Ovary (tissue), 9 donors: ENCODE results near the gene SCRG1. TPM values are rescaled to one million over a fixed set of nuclear protein-coding genes. Genes with fewer than 3 reads are reported as not detected.

Experiments used
- DNase-seq, 5 donors: peaks; one replicate each; pipeline ENCODE4 v3.0.0-alpha.2; 2019 to 2020
- H3K27ac ChIP-seq, 2 donors: fragments of 200-600 bp; one replicate each; pipeline versions ENCODE4 v1.5.1 to v1.8.0; 2019 to 2022
- H3K27me3 ChIP-seq: fragments of 200-600 bp; one replicate; pipeline ENCODE4 v1.8.0; 2022
- H3K36me3 ChIP-seq: fragments of 200-600 bp; sonication (generic); one replicate; pipeline ENCODE4 v1.5.1; 2019
- H3K4me1 ChIP-seq: one replicate; pipeline ENCODE4 v1.8.1; 2013; ENCODE audit warnings: mild to moderate bottlenecking, moderate library complexity; ENCODE audit not compliant: insufficient read depth
- H3K4me3 ChIP-seq: fragments of 200-600 bp; sonication (generic); one replicate; pipeline ENCODE4 v1.5.1; 2017
- H3K9me3 ChIP-seq, 2 donors: fragments of 200-600 bp in 1 of 2; sonication (generic) in 1 of 2; one replicate each; pipeline versions ENCODE4 v1.5.1 to v1.8.1; 2013 to 2019; ENCODE audit warnings: mild to moderate bottlenecking in 1 of 2, moderate library complexity in 1 of 2
- CTCF ChIP-seq, 3 donors: fragments of 450-650 bp in 2 of 3; fragments of 200-600 bp in 1 of 3; IDR thresholded peaks; one replicate each; pipeline versions ENCODE4 v1.5.1 to v1.8.0; 2016 to 2022; ENCODE audit warnings: antibody characterized with exemption in 3 of 3, mild to moderate bottlenecking in 1 of 3
- EP300 ChIP-seq: sonication (generic); formaldehyde crosslinking; IDR thresholded peaks from one replicate; pipeline ENCODE4 v1.6.1; 2017; ENCODE audit warnings: antibody characterized with exemption
- POLR2A ChIP-seq: fragments of 450-650 bp; IDR thresholded peaks from one replicate; pipeline ENCODE4 v1.6.1; 2017; ENCODE audit warnings: antibody characterized with exemption, mild to moderate bottlenecking, moderate library complexity
- WGBS, 3 donors: extraction: QIAGEN DNeasy Blood & Tissue Kit in 1 of 3; methylation state at CpG; one replicate each; pipeline versions ENCODE4 v1.1.5 to v1.1.7; 2013 to 2017; 5-methylcytosine and 5-hydroxymethylcytosine counted together
- intact Hi-C, 4 donors: fragments of 100-400 bp; cut with DNase I; formaldehyde crosslinking; loops; one replicate each; pipeline versions ENCODE4 v1.11.0 to v1.15.1; 2022 to 2023
- polyA plus RNA-seq, 2 donors: library from polyadenylated mRNA; stranded (reverse); fragments of 200-250 nt in 1 of 2; fragments of 350-450 nt in 1 of 2; fragmentation: Illumina TruSeq in 1 of 2; extraction: RNeasy Lipid Tissue Mini Kit (QIAGEN cat#74804) in 1 of 2; gene quantifications; one replicate each; pipeline ENCODE4 v1.2.3, GENCODE V29; 2013 to 2014
- total RNA-seq, 7 donors: library from RNA; depleted of rRNA in 2 of 7; stranded (reverse); fragments of >200 nt in 2 of 7; fragmentation: NEBNext Ultra II Directional in 3 of 7; extraction: Animal tissue kit (Norgen Biotek cat#: 25700) in 3 of 7; gene quantifications; one replicate each; pipeline versions ENCODE4 v1.1.0 to v1.2.4, GENCODE V29; 2016 to 2023
- donor health status: DM: no; HTN: no; CAD: no; lungs with moderate emphysema.
- donor health status: DM: no; HTN: no; CAD: no.
- donor health status: Bipolar disorder and iron deficiency.
- donor health status: DM: yes; HTN: yes; CAD: no.
- donor health status: DM: no; HTN: no; CAD: no.
- donor health status: DM: yes; HTN: yes; CAD: no.

Gene SCRG1
- total and polyA plus RNA-seq, 9 donors = 0.08 to 3.0 (median 0.34) TPM; not detected in 1

GRCh38 chr4:173397604-173398003 lies 1.3 kb downstream of the SCRG1 start:
- Histone ChIP-seq H3K36me3 (no peaks in the 10 kb centered on the region), H3K9me3 (no peaks in the 10 kb centered on the region), H3K4me1 (no peaks in the 10 kb centered on the region), H3K27me3 (no peaks in the 10 kb centered on the region), H3K4me3 (no peak overlapping the region), H3K27ac (no peak overlapping the region)
- TF ChIP-seq CTCF (IDR thresholded peaks at IDR 0.05) = no peak
- no peak for TF ChIP-seq POLR2A
- no peak for TF ChIP-seq EP300
- WGBS, 3 donors = 57 to 75% (median 73%) methylated on average over 1 of the region's 1 CpG
- intact Hi-C loops = no loop called here
- no peak for DNase-seq

- no peaks in the 10 kb centered on the region for H3K36me3 ChIP-seq
- H3K4me3 ChIP-seq = no peak overlapping the region
- H3K27me3 ChIP-seq = no peaks in the 10 kb centered on the region
- no peaks in the 10 kb centered on the region for H3K9me3 ChIP-seq
- intact Hi-C loops = no loop called here
- no peak for TF ChIP-seq CTCF (IDR thresholded peaks at IDR 0.05)
- TF ChIP-seq POLR2A = no peak
- TF ChIP-seq EP300 = no peak
- no peak for DNase-seq
- 91 to 95% (median 92%) methylated on average over 1 of the region's 1 CpG for WGBS, 3 donors
- H3K4me1 ChIP-seq = no peaks in the 10 kb centered on the region
- no peak overlapping the region for H3K27ac ChIP-seq
Observed at GRCh38 chr4:173391701-173392100, 7.2 kb downstream of the SCRG1 start.

GRCh38 chr4:173386751-173387150 lies 12.2 kb downstream of the SCRG1 start:
- no peaks in the 10 kb centered on the region for H3K36me3 ChIP-seq
- no peak for DNase-seq
- H3K9me3 ChIP-seq = no peaks in the 10 kb centered on the region
- no peaks in the 10 kb centered on the region for H3K27me3 ChIP-seq
- TF ChIP-seq EP300 (no peak), CTCF (IDR thresholded peaks at IDR 0.05) (no peak), POLR2A (no peak)
- no peaks in the 10 kb centered on the region for H3K4me1 ChIP-seq
- no peak overlapping the region for H3K4me3 ChIP-seq
- intact Hi-C loops = no loop called here
- H3K27ac ChIP-seq = no peak overlapping the region

GRCh38 chr4:173382349-173382748 lies 16.6 kb downstream of the SCRG1 start:
- 95 to 96% (median 96%) methylated on average over 4 of the region's 4 CpGs for WGBS, 3 donors
- Histone ChIP-seq H3K4me1 (no peaks in the 10 kb centered on the region), H3K9me3 (no peaks in the 10 kb centered on the region), H3K4me3 (no peak overlapping the region), H3K27me3 (no peaks in the 10 kb centered on the region), H3K36me3 (no peaks in the 10 kb centered on the region), H3K27ac (no peak overlapping the region)
- no peak for DNase-seq
- no peak for TF ChIP-seq EP300
- TF ChIP-seq CTCF (IDR thresholded peaks at IDR 0.05) = no peak
- no peak for TF ChIP-seq POLR2A
- intact Hi-C loops = no loop called here

- Histone ChIP-seq H3K9me3 (no peaks in the 10 kb centered on the region), H3K27ac (no peak overlapping the region), H3K4me1 (no peaks in the 10 kb centered on the region), H3K36me3 (no peaks in the 10 kb centered on the region), H3K4me3 (no peak overlapping the region), H3K27me3 (no peaks in the 10 kb centered on the region)
- WGBS, 3 donors = 2 to 11% (median 8%) methylated on average over 1 of the region's 1 CpG
- intact Hi-C loops = no loop called here
- TF ChIP-seq POLR2A (no peak), CTCF (IDR thresholded peaks at IDR 0.05) (no peak), EP300 (no peak)
- no peak for DNase-seq
Observed at GRCh38 chr4:173381610-173382009, 17.3 kb downstream of the SCRG1 start.
